GM10266 (cell line): ENCODE data around the gene FGFR4.

Experiments used
- DNase-seq: peaks from one replicate; pipeline ENCODE4 v3.0.0; 2012; ENCODE audit errors: extremely low spot score
- CTCF ChIP-seq: IDR thresholded peaks from 2 replicates; pipeline ENCODE4 v1.5.1; 2012; ENCODE audit warnings: mild to moderate bottlenecking, low read depth; ENCODE audit not compliant: control insufficient read depth, insufficient read depth; ENCODE audit errors: missing control alignments

Gene FGFR4

GRCh38 chr5:177070536-177071191 lies 16.1 kb upstream of the FGFR4 start:
- no peak for DNase-seq
- no peak for TF ChIP-seq CTCF

GRCh38 chr5:177071666-177072385 lies 14.9 kb upstream of the FGFR4 start:
- peak; percentile 86 for TF ChIP-seq CTCF
- DNase-seq, result peak; percentile 74

- no peak for DNase-seq
- TF ChIP-seq CTCF, result no peak
These were observed 9.4 kb upstream of the FGFR4 start for GRCh38 chr5:177077335-177077734.

- no peak for TF ChIP-seq CTCF
These were observed 7.1 kb upstream of the FGFR4 start for GRCh38 chr5:177079606-177080005.

GRCh38 chr5:177080265-177080664 lies 6.5 kb upstream of the FGFR4 start:
- DNase-seq, result no peak
- no peak for TF ChIP-seq CTCF

More at GRCh38 chr5:177079606-177080005, 7.1 kb upstream of the FGFR4 start:
- no peak for DNase-seq

GRCh38 chr5:177081859-177082258 lies 4.9 kb upstream of the FGFR4 start:
- no peak for DNase-seq
- TF ChIP-seq CTCF, result no peak

- no peak for DNase-seq
These were observed 3.4 kb upstream of the FGFR4 start for GRCh38 chr5:177083357-177083756.

More at GRCh38 chr5:177083357-177083756, 3.4 kb upstream of the FGFR4 start:
- TF ChIP-seq CTCF, result no peak
